Fibroblast of skin of left biceps (primary cell): ENCODE measurements around the gene TMEM181.
"Not testable (repeated sequence)": the region's sequence is repeated elsewhere in the genome, so short reads cannot be mapped to it uniquely, and the experiment has no call there.

Source experiments
- DNase-seq, 2 experiments: peaks; one replicate each; pipeline ENCODE4 v3.0.0-alpha.2; 2013; ENCODE audit warnings: low read depth in 2 of 2

TMEM181 gene

DNA sequence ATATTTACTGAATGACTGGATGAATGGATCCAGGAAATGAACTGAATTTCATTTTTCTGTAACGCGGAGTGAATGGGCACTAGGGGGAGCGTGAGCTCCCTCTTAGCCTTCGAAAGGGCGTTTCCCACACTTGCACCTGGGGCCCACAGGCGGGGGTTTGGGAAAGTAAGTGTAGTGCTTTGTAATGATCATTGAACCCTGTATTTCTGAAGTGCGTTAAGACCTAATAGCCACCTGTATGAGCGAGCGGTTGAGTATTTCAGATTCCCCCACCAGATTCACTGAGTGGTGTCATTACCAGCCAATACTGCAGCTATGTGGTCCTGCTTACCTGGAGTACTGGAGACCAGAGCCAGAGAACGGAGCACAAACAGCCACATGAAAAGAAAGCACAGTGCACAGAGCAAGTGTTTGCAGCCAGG, 100.5 kb downstream of the TMEM181 start:
- DNase-seq: no peak

DNA sequence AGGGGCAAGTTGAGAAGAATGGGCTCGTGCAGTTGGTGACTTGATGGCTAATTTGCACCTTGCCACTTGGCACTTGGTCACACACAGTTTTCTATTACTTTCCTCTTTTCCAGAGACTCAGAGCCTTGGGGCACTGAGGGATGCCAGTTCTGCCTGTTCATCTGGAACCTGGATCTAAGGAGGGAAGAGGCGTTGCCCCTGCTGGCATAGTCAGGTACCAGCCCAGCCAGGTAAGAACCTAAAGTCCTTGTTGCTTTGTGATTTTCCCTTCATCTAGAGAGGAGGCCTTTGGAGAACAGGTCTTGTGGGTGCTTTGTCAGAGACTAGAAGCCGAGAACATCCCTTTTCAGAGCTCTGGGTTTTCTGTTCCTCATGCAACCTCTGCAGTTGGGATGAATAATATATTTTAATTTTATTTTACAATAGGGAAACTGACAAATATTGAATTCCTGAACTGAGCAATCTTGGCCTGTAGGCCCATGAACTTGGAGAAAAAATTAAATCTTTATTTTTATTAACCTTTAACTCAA, 101.3 kb downstream of the TMEM181 start:
- no peak for DNase-seq

DNA sequence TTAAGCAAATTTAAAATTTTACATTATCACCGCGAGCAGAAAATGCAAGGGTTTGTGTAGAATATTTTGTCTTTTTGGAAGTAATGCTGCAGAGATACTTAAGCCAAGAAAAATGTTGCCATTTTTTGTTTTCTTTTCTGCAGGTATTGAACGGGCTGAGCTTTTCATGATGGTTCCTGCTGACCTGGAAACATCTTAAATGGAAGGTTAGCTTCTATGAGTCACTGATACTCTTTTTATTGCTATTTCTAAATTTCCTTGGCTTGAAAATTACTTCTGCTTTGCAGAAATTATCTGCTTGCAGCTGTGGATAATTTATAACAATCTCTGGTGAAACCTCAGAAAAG, 102.7 kb downstream of the TMEM181 start:
- no peak for DNase-seq

DNA sequence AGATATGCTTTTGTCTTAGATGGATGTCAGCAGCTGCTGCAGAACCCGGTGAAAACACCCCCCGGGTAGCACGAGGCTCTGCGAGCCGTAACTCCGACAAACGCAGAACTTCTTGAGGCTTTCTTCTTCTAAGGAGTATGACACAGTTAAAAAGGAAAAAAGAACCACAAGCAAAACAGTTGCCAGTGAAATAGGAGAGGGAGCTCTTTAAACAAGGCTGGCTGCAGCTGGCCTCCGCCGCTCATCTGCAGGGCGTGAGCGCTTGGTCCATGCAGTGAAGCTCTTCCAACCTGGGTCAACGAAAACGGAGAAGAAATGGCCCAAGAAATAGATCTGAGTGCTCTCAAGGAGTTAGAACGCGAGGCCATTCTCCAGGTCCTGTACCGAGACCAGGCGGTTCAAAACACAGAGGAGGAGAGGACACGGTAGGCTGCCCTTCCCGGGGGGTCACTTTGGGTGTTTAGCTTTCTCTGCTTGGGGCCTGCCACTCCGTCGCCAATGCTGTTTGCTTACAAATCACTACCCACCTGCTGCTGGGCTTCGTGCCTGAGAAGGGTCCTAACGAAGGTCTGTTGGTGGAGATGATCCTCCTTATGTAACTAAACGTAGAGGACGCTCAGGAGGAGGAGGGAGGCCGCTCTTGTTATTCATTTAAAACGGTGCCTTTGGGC, 103.2 kb downstream of the TMEM181 start:
- peak; percentile 49 to 52 for DNase-seq

DNA sequence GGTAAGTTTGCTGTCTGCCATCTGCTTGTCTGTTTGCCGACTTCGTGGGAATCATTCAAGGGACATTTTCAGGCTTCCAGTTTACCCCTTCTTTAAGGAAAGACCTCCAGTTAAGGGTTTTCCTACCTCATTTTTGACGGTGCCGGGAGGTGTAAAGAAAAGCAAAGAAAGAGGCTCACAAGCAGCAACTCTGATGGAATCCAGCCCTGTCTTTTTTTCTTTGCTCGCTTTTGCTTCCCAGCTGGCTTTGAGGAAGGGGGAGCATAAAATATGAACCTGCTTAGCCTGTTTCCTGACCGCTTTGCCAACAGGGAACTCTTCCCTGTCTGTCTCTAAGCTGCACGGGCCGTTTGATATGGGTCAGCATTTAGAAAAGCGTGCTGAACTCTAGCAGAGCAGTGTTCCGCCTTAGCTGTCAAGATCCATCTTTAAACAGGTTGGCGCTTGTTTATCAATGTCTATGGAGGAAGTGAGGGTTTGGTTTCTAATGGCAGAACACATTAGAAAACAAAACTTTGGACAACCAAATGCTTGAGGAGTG, 103.8 kb downstream of the TMEM181 start:
- DNase-seq: no peak

DNA sequence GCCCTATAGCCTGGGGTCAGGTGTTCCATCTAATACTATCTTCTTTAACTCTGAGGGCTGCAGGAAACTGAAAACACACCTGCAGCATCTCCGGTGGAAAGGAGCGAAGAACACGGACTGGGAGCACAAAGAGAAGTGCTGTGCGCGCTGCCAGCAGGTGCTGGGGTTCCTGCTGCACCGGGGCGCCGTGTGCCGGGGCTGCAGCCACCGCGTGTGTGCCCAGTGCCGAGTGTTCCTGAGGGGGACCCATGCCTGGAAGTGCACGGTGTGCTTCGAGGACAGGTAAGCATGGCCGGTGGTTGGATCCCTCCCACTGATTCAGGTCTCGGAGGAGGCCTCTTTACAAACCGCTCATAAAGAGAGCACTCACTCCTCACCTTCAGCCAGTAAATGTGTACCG, 105.4 kb downstream of the TMEM181 start:
- no peak for DNase-seq

DNA sequence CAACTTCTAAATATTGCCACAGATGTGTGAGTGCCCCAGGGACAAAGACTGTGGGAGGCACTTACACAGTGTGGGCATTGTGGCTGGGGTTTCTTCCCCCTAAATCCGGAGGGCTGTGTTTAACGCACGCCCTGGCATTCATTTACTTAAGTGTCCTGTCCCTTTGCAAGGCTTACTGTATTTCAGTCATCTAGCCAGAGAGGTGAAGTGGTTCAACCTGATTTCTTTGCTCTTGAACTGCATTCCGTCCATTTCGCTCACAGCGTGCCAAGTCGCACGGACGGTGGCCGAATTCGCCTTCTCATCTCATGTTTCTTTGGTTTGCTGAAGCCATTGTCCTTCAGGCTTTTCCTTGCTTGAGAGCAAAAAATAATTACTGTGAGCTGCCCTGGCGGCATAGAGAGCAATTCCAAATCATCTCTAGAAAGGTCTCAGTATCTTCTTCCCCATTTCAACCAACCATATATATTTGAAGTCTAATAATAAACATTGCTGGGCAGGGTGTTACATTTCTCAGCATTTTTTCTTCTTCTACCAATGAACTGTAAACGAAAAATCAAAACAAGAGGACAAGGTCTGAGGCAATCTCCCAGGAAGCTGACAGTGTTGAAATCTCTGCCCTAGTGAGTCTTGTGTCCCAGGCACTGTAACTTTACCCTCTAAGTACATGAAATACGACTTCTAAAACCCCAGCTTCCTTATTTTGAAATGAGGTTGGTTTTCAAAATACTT, 106.9 kb downstream of the TMEM181 start:
- no peak for DNase-seq

DNA sequence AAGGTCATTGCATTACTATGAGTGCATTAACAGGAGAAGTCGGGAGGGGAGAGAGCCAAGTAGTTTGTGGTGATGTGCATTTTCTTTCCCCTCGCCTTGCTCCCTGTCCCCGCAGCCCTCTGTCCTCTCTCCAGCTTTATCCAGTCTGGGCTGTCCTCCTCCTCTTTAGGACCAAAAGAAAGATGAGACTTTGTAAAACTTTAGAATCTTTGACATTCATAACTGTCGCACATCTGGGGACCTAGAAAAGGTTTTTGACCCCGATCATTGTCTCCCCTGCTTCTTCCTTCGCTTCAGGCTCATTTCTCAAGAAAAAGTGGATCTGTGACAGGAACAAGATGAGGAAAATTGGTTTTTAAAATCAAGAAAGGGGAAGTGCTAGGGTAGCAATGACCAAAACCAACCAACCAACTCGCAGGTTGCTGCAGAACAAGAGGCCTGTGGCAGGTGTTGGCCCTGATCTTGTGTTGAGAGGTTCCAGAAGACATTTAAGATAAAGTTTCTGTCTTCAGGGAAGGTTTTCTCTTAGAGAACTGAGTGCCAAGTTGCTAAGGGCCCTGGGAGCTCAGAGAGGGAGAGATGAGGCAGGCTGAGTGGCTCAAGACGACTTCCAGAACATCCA, 107.6 kb downstream of the TMEM181 start:
- no peak for DNase-seq

DNA sequence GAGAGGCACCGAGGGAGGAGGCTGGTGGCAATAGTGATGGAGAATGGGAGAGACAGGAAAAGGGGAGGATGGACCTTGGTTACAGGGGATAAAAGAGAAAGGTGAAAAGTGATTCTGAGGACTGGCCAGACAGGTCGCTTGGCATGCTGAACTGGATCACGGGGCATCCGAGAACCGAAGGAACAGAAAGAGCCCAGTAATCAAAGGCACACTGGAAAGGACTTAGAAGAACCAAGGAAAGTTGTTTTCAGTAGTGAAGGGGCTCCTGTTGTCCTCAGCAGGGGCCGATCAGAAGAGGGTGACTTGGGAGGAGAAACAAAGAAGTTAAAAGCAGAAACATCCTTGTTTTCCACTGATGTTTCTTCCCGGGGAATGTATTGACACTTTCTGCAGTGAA, 108.8 kb downstream of the TMEM181 start:
- no peak for DNase-seq

DNA sequence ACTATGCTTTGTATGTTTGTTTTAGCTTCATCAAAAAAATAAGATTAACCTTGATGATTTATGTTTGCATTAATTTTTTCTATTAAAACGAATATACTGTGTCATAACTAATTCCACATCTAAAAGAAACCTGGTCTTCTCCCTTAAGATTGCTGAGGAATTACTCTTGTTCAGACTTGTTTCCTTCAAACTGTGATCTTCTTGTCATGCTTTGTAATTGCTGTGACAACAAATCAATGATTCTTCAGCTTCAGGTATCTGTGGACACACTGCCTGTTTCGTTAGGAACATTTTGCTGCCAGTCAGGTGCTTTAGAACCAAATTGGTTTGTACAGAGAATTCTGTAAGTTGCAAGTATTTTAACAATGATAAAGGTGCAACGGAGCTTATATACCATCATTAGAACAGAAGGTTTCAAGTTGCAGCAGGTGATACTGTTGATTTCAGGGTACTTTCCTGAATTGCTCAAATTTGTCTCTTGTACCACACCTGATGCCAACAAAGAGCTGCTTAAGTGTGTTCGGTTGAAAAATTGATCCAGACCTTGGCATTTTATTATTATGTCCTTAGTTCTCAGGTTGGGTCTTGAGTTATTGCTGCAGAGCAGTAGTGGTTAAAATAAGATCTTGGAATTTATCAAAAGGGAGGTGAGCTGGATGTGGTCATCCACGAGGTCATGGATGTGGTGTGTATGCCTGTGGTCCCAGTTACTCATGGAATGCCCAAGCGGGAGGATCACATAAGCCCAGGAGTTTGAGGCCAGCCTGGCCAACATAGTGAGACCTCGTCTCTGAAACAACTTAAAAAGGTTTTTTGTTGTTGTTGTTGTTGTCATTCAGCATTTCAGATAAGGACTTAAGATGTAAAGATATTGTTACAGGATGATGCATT, 109.5 kb downstream of the TMEM181 start:
- DNase-seq: no peak

DNA sequence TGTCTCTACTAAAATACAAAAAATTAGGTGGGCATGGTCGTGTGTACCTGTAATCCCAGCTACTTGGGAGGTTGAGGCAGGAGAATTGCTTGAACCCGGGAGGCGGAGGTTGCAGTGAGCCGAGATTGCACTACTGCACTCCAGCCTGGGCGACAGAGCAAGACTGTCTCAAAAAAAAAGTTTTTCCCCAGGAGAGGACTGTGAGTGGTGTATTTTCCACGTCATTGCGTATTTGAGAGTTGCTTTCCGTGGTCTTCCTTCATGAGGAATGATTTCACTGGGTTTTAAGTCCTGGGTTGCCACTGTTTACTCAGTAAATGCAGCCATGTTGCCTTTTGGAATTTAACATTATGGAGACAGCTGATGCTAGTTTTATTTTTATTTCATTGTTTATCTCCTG, 112.2 kb downstream of the TMEM181 start:
- DNase-seq: not testable (repeated sequence)

DNA sequence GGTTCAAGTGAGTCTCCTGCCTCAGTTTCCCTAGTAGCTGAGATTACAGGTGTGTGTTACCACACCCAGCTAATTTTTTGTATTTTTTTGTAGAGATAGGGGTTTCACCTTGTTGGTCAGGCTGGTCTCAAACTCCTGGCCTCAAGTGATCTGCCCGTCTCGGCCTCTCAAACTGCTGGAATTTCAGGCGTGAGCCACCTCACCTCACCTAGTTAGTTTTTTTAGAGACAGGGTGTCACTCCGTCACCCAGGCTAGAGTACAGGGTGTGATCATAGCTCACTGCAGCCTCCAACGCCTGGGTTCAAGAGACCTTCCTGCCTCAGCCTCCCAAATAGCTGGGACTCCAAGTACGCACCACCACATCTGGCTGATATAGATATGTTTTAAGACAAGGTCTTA, 112.8 kb downstream of the TMEM181 start:
- no peak for DNase-seq

DNA sequence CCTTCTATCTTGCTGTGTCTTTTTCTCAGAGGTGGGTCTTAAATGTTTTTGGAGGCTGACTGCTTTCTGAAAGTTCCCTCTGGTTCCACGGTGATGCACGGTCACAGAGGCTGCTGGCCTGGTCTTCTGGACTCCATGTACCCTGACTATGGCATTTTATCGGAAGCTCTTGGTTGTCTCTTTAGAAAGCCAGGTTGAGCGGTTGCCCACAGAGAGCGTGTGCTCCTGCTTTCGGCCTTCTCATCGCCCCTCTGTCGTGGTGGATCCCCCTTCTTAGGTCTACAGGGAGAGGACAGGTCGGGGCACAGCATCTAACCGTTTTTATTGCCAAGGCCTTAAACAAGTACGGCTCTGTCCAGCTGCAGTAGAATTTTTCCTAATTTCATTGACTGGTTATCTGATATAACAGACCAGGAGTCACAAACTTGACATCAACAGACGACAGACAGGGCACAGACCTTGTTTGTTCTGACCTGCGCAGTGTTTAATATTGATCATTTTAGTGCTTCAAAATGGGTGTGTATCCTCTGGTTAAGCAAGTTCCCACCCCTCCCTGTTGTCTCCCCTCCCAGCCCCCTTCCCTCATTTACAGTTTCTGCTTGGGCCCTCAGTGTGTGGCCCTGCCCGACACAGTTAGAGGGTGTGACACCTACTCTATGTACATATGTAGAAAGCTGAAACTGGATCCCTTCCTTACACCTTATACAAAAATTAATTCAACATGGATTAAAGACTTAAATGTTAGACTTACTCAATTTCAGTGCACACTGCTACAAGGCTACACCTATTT, 114.6 kb downstream of the TMEM181 start:
- no peak for DNase-seq

DNA sequence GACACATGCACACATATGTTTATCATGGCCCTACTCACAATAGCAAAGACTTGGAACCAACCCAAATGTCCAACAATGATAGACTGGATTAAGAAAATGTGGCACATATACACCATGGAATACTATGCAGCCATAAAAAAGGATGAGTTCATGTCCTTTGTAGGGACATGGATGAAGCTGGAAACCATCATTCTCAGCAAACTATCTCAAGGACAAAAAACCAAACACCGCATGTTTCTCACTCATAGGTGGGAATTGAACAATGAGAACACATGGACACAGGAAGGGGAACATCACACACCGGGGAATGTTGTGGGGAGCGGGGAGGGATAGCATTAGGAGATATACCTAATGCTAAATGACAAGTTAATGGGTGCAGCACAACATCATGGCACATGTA, 117.2 kb downstream of the TMEM181 start:
- not testable (repeated sequence) for DNase-seq

DNA sequence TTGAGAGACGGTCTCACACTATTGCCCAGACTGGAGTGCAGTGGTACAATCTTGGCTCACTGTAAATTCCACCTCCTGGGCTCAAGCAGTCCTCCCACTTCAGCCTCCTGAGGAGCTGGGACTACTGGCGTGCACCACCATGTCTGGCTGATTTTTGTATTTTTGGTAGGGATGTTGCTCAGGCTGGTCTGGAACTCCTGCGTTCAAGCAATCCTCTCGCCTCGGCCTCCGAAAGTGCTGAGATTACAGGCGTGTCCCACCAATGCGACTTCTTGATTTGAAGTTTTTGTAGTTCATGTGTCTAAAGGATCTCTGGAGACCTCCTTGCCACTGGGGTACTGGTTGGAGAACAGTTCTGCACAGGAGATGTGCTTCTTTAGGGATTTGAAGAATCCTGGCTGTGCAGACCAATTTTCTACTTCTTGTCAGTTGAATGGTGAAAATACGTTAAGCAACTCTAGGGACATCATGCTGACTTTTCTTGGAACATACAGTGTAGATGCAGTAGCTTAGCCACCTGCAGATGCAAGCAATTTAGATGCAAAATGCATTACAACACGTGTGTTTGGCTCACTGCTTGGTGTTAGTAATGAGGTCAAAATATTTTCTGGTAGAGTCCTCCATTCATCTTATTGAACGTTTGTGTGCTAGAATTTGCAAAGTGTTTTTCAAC, 118.2 kb downstream of the TMEM181 start:
- no peak for DNase-seq

DNA sequence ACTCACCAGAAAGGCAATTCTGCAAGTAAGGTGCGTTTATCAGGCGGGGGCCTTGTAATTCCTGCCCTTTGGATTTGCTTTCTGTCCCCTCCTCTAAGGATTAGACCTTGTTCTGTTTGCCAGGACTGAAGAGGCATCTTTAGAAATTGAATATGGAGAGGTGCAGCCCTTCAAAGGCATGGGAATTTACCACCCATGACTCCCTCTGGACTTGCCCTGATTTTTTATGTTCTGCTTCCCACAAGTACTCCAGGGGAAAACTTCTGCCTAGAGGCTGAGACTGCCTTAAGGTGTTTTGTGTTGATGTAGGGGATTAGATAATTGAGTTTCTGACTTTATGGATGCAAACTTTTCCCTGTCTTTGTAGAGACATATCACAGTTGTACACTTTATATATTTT, 120.1 kb downstream of the TMEM181 start:
- no peak for DNase-seq

DNA sequence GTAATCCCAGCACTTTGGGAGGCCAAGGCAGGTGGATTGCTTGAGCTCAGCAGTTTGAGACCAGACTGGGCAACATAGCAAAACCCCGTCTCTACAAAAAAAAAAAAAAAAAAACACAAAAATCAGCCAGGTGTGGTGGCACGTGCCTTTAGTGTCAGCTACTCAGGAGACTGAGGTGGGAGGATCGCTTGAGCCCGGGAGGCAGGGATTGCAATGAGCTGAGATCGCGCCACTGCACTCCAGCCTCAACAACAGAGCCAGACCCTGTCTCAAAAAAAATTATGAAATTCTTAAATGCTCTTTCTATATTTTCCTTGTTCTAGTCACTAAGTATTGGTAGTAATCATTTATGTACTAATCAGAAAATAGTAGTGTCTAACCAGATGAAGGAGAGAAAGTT, 120.6 kb downstream of the TMEM181 start:
- DNase-seq: no peak

DNA sequence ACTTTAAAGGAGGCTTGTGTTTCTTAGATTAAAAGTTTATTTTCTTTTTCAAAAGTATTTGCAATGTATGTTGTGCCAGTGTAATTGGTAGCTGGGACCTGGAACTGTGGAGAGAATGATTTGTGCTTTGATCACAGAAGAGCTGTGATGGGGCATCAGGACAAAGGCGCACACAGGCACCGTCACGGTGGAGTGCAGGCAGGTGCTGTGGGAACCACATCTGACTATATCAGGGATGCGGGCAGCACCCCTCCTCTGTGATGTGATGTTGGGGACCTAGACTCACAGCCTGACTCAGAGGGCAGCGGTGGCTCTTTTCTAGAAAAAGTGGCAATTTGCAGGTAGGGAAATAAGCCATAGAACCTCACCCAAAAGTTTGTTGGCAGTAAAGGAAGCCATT, 124.4 kb downstream of the TMEM181 start:
- DNase-seq: no peak

DNA sequence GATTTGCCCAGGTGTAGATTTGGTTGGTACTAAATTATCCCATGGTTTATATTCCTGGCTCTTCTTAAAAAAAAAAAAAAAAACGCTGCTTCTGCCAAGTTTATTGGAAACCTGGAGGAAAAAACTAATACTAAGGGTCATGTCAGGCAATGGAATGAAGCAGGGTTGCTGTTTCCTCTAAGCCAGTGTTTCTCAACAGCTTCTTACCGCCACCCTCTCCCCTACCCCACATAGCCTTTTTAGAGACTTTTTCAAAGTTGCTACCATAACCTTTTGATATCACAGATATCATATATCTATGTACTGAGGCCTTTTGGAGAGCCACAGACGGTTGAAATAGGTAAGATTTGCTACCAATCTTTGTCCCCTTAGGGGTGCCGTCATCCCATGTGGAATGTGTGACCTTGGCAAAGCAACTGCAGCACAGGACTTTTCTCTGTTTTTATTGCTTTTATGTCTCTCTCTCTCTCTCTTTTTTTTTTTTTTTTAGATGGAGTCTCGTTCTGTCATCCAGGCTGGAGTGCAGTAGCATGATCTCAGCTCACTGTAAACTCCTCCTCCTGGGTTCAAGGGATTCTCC, 124.9 kb downstream of the TMEM181 start:
- no peak for DNase-seq
